Spleen (tissue), 11 donors: ENCODE measurements around the gene TIGD4. TPM values are rescaled to one million over a fixed set of nuclear protein-coding genes. Genes with fewer than 3 reads are reported as not detected.

Experiments used
- DNase-seq: peaks from one replicate; pipeline ENCODE4 v3.0.0-alpha.2; 2020
- H3K27ac ChIP-seq, 8 donors: fragments of 200-600 bp; sonication (generic) in 7 of 8; 1 replicate in 4 of 8; 2 replicates in 4 of 8; pipeline versions ENCODE4 v1.5.0 to v1.8.0; 2016 to 2021; ENCODE audit warnings: inconsistent platforms in 4 of 8, mild to moderate bottlenecking in 4 of 8, moderate library complexity in 1 of 8
- H3K27me3 ChIP-seq, 7 donors: fragments of 200-600 bp; sonication (generic) in 6 of 7; replicated peaks in 1 of 7; 1 replicate in 4 of 7; 2 replicates in 3 of 7; pipeline versions ENCODE4 v1.5.0 to v1.8.0; 2016 to 2021; ENCODE audit warnings: inconsistent platforms in 3 of 7, mild to moderate bottlenecking in 1 of 7
- H3K36me3 ChIP-seq, 6 donors: fragments of 200-600 bp; sonication (generic) in 5 of 6; 1 replicate in 4 of 6; 2 replicates in 2 of 6; pipeline versions ENCODE4 v1.5.0 to v1.8.0; 2016 to 2021; ENCODE audit warnings: inconsistent platforms in 2 of 6
- H3K4me1 ChIP-seq, 6 donors: fragments of 200-600 bp; sonication (generic) in 5 of 6; 1 replicate in 3 of 6; 2 replicates in 3 of 6; pipeline versions ENCODE4 v1.5.0 to v1.8.0; 2016 to 2021; ENCODE audit warnings: inconsistent platforms in 3 of 6
- H3K4me3 ChIP-seq, 8 donors: fragments of 200-600 bp; sonication (generic) in 7 of 8; 1 replicate in 4 of 8; 2 replicates in 4 of 8; pipeline versions ENCODE4 v1.5.0 to v1.8.0; 2016 to 2021; ENCODE audit warnings: inconsistent platforms in 4 of 8, mild to moderate bottlenecking in 4 of 8, moderate library complexity in 2 of 8
- H3K9me3 ChIP-seq, 8 donors: fragments of 200-600 bp; sonication (generic) in 7 of 8; 1 replicate in 4 of 8; 2 replicates in 4 of 8; pipeline versions ENCODE4 v1.5.0 to v1.8.0; 2016 to 2021; ENCODE audit warnings: inconsistent platforms in 4 of 8
- POLR2A ChIP-seq, 3 donors: fragments of 450-650 bp; IDR thresholded peaks; one replicate each; pipeline ENCODE4 v1.5.1; 2017; ENCODE audit warnings: antibody characterized with exemption in 3 of 3, mild to moderate bottlenecking in 1 of 3
- POLR2AphosphoS5 ChIP-seq, 3 donors: sonication (generic); formaldehyde crosslinking; IDR thresholded peaks; one replicate each; pipeline ENCODE4 v1.5.1; 2017; ENCODE audit warnings: antibody characterized with exemption in 3 of 3
- WGBS, 5 donors: extraction: QIAGEN DNeasy Blood & Tissue Kit in 3 of 5; methylation state at CpG; one replicate each; pipeline versions ENCODE4 v1.1.5 to v1.1.7; 2013 to 2018; 5-methylcytosine and 5-hydroxymethylcytosine counted together
- intact Hi-C: fragments of 100-400 bp; cut with DNase I; formaldehyde crosslinking; loops from one replicate; pipeline ENCODE4 v1.15.0; 2023; ENCODE audit warnings: low total_unique reads
- polyA plus RNA-seq, 3 donors: library from polyadenylated mRNA; stranded (reverse); fragments of 200-250 nt; gene quantifications; one replicate each; pipeline ENCODE4 v1.2.1, GENCODE V29; 2013
- total RNA-seq, 7 donors: library from RNA; depleted of rRNA in 3 of 7; stranded (reverse); fragments of >200 nt in 3 of 7; fragmentation: NEBNext Ultra II Directional in 4 of 7; extraction: Animal tissue kit (Norgen Biotek cat#: 25700) in 4 of 7; gene quantifications; one replicate each; pipeline versions ENCODE4 v1.1.0 to v1.2.1, GENCODE V29; 2016 to 2021
- TF ChIP-seq, protein P1 (sequence below), 11 experiments: fragments of 200-600 bp in 7 of 11; fragments of 450-650 bp in 4 of 11; sonication (generic) in 4 of 11; IDR thresholded peaks in 8 of 11; conservative IDR thresholded peaks in 3 of 11; 1 replicate in 7 of 11; 2 replicates in 4 of 11; pipeline versions ENCODE4 v1.4.0 to v1.8.0; 2016 to 2021; ENCODE audit warnings: antibody characterized with exemption in 11 of 11, inconsistent platforms in 4 of 11, mild to moderate bottlenecking in 1 of 11
- donor health status: healthy with polysubstance abuse.
- donor health status: DM: no; HTN: no; CAD: no; lungs with moderate emphysema.
- donor health status: DM: no; HTN: no; CAD: no.
- donor health status: Bipolar disorder and iron deficiency.
- donor health status: healthy.
- donor health status: DM: no; HTN: no; CAD: no.
- donor health status: DM: yes; HTN: yes; CAD: no.

Gene TIGD4
- total and polyA plus RNA-seq, 10 donors, result 0.09 to 0.68 (median 0.31) TPM; not detected in 2

DNA sequence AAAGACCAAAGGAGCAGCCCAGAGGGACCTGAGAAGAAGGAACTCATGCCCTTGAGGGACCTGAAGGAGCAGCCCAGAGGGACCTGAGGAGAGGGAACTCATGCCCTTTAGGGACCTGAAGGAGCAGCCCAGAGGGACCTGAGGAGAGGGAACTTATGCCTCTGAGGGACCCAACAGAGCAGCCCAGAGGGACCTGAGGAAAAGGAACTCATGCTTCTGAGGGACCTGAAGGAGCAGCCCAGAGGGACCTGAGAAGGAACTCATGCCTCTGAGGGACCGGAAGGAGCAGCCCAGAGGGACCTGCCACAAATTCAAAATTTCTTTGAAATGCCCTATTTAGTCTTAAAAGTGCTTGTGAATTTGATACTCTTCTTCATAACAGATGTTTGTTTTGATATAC lies 51.2 kb downstream of the TIGD4 start:
- intact Hi-C loops, result no loop called here
- TF ChIP-seq POLR2A (IDR thresholded peaks at IDR 0.05) (no peak), POLR2AphosphoS5 (IDR thresholded peaks at IDR 0.05) (no peak)
- TF ChIP-seq, protein P1, sequence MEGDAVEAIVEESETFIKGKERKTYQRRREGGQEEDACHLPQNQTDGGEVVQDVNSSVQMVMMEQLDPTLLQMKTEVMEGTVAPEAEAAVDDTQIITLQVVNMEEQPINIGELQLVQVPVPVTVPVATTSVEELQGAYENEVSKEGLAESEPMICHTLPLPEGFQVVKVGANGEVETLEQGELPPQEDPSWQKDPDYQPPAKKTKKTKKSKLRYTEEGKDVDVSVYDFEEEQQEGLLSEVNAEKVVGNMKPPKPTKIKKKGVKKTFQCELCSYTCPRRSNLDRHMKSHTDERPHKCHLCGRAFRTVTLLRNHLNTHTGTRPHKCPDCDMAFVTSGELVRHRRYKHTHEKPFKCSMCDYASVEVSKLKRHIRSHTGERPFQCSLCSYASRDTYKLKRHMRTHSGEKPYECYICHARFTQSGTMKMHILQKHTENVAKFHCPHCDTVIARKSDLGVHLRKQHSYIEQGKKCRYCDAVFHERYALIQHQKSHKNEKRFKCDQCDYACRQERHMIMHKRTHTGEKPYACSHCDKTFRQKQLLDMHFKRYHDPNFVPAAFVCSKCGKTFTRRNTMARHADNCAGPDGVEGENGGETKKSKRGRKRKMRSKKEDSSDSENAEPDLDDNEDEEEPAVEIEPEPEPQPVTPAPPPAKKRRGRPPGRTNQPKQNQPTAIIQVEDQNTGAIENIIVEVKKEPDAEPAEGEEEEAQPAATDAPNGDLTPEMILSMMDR (IDR thresholded peaks at IDR 0.05 in 8 of 11, conservative IDR thresholded peaks at IDR 0.05 in 3 of 11), result no peak
- no peaks in the 10 kb centered on the region for H3K36me3 ChIP-seq
- no peaks in the 10 kb centered on the region for H3K9me3 ChIP-seq
- no peak overlapping the region for H3K4me3 ChIP-seq
- H3K4me1 ChIP-seq, result peaks cover 0 to 4% (median 0%) of the 10 kb centered on the region in 6 donors
- DNase-seq, result no peak
- no peak overlapping the region for H3K27ac ChIP-seq
- 50 to 75% (median 69%) methylated on average over 1 of the region's 1 CpG for WGBS, 5 donors
- H3K27me3 ChIP-seq, result no peaks in the 10 kb centered on the region

DNA sequence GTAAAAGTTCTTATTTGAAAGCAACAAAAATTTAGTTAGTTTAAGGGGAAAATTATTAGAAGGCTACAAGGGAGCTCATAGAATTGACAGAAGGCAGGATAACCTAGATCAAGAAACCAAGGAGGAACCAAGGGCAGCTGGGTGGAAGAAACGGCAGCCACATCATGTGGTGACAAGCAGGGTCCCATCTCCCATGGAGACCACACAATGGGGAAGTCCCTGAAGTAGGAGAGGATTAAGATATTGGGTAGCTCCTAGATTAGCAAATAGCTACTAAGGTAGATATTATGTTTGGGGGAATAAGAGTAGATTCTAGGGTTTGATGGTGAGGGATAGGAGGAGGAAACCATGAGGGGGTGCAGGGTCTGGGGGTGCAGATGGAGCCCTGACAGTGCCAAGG lies 51.7 kb downstream of the TIGD4 start:
- no peaks in the 10 kb centered on the region for H3K36me3 ChIP-seq
- H3K4me1 ChIP-seq, result peaks cover 0 to 4% (median 0%) of the 10 kb centered on the region in 6 donors
- no peak for DNase-seq
- H3K4me3 ChIP-seq, result no peak overlapping the region
- intact Hi-C loops, result no loop called here
- no peak overlapping the region for H3K27ac ChIP-seq
- no peaks in the 10 kb centered on the region for H3K27me3 ChIP-seq
- TF ChIP-seq POLR2AphosphoS5 (IDR thresholded peaks at IDR 0.05) (no peak), POLR2A (IDR thresholded peaks at IDR 0.05) (no peak)
- TF ChIP-seq, protein P1 (IDR thresholded peaks at IDR 0.05 in 8 of 11, conservative IDR thresholded peaks at IDR 0.05 in 3 of 11), result no peak
- 20 to 33% (median 27%) methylated on average over 1 of the region's 1 CpG for WGBS, 5 donors
- H3K9me3 ChIP-seq, result no peaks in the 10 kb centered on the region

DNA sequence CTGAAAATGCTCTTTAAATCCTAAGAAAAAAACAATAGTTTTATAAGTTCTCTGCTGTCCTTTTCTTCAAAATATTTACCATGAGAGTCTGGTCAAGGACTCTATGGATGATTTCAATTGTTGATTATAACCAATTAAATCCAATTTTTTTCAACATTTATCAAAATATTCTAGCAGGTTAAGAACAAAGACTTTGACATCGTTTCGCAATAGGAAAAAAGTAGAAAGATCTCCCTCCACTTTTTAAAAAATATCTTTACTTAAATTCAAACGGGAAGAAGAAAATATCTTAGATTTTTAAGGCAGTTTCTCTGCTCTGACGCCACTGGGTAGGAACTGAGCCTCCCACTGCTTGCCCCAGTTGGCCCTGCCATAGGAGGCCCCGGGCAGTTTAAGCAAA lies 55.0 kb downstream of the TIGD4 start:
- no peaks in the 10 kb centered on the region for H3K27me3 ChIP-seq
- WGBS, 5 donors, result 73 to 77% (median 74%) methylated on average over 5 of the region's 5 CpGs
- H3K4me1 ChIP-seq, result peaks cover 0 to 4% (median 0%) of the 10 kb centered on the region in 6 donors
- intact Hi-C loops, result no loop called here
- TF ChIP-seq POLR2AphosphoS5 (IDR thresholded peaks at IDR 0.05) (no peak), POLR2A (IDR thresholded peaks at IDR 0.05) (no peak)
- TF ChIP-seq, protein P1 (IDR thresholded peaks at IDR 0.05 in 8 of 11, conservative IDR thresholded peaks at IDR 0.05 in 3 of 11), result no peak
- no peak for DNase-seq
- no peaks in the 10 kb centered on the region for H3K9me3 ChIP-seq
- H3K36me3 ChIP-seq, result no peaks in the 10 kb centered on the region
- H3K27ac ChIP-seq, result no peak overlapping the region
- no peak overlapping the region for H3K4me3 ChIP-seq

DNA sequence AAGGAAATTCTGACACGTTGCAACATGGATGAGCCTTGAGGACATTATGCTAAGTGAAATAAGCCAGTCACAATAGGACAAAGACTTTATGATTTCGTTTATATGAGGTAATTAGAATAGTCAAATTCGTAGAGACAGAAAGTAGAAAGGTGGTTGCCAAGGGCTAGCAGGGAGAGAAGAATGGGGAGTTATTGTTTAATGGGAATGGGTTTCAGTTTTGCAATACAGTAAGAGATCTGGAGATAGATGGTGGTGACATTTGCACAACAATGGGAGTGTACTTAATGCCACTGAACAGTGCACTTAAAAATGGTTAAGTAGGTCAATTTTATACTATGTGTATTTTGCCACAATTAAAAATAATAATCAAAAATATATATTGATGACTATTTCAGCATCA lies 56.3 kb downstream of the TIGD4 start:
- TF ChIP-seq POLR2AphosphoS5 (IDR thresholded peaks at IDR 0.05), result no peak
- TF ChIP-seq, protein P1 (IDR thresholded peaks at IDR 0.05 in 8 of 11, conservative IDR thresholded peaks at IDR 0.05 in 3 of 11), result no peak
- no peak for TF ChIP-seq POLR2A (IDR thresholded peaks at IDR 0.05)
- Histone ChIP-seq H3K36me3 (no peaks in the 10 kb centered on the region), H3K4me3 (no peak overlapping the region), H3K9me3 (no peaks in the 10 kb centered on the region), H3K4me1 (peaks cover 0 to under 1% (median 0%) of the 10 kb centered on the region in 6 donors), H3K27ac (no peak overlapping the region), H3K27me3 (no peaks in the 10 kb centered on the region)
- WGBS, 5 donors, result 58 to 89% (median 69%) methylated on average over 3 of the region's 3 CpGs
- intact Hi-C loops, result no loop called here
- DNase-seq, result no peak
